Activated T-helper 1 cell treated with anti-CD3 and anti-CD28 coated beads, Interleukin-12 subunit alpha, Interleukin-12 subunit beta, Interleukin-2, Interleukin-4 antibody, amounts not matched to agents 30 ng/mL and 10 ng/mL and 1 ng/mL, durations not matched to agents 14 hours and 24 hours and 36 hours (primary cell): ENCODE measurements around the gene ZNF69. TPM values are rescaled to one million over a fixed set of nuclear protein-coding genes. Genes with fewer than 3 reads are reported as not detected.
"Not testable (repeated sequence)": the region's sequence is repeated elsewhere in the genome, so short reads cannot be mapped to it uniquely, and the experiment has no call there.

Experiments
- DNase-seq: peaks from one replicate; pipeline ENCODE4 v3.0.0; 2021; ENCODE audit warnings: low spot score
- H3K27ac Mint-ChIP-seq: one replicate; pipeline ENCODE4 v1.8.0; 2021; ENCODE audit warnings: mild to moderate bottlenecking, mixed read lengths
- H3K27me3 Mint-ChIP-seq: one replicate; pipeline ENCODE4 v1.8.0; 2022; ENCODE audit warnings: mild to moderate bottlenecking, moderate library complexity, mixed read lengths; ENCODE audit not compliant: insufficient read depth
- H3K36me3 Mint-ChIP-seq: one replicate; pipeline ENCODE4 v1.8.0; 2021; ENCODE audit warnings: low read depth, mixed read lengths
- H3K4me1 Mint-ChIP-seq: one replicate; pipeline ENCODE4 v1.8.0; 2021; ENCODE audit warnings: low read depth, mixed read lengths
- H3K4me3 Mint-ChIP-seq: one replicate; pipeline ENCODE4 v1.8.0; 2021; ENCODE audit warnings: mild to moderate bottlenecking, moderate library complexity, mixed read lengths
- H3K9me3 Mint-ChIP-seq: one replicate; pipeline ENCODE4 v1.8.0; 2021; ENCODE audit warnings: mixed read lengths
- intact Hi-C: fragments of 100-400 bp; cut with micrococcal nuclease; formaldehyde crosslinking; loops from one replicate; pipeline ENCODE4 v1.15.1; 2024
- total RNA-seq: library from RNA; stranded (reverse); gene quantifications from 2 replicates; pipeline ENCODE4 v1.2.3, GENCODE V29; 2022

Gene ZNF69
- total RNA-seq, 1 donor from 2014 or later, result 0.16 TPM

- H3K9me3 Mint-ChIP-seq, result peaks cover 58% of the 10 kb centered on the region
- H3K4me3 Mint-ChIP-seq, result no peak overlapping the region
- no peaks in the 10 kb centered on the region for H3K4me1 Mint-ChIP-seq
- no peak overlapping the region for H3K27ac Mint-ChIP-seq
- no peaks in the 10 kb centered on the region for H3K27me3 Mint-ChIP-seq
- peaks cover 14% of the 10 kb centered on the region for H3K36me3 Mint-ChIP-seq
- no peak for DNase-seq
- intact Hi-C loops, result no loop called here
Observed at GRCh38 chr19:11872624-11873023, 15.0 kb upstream of the ZNF69 start.

DNA sequence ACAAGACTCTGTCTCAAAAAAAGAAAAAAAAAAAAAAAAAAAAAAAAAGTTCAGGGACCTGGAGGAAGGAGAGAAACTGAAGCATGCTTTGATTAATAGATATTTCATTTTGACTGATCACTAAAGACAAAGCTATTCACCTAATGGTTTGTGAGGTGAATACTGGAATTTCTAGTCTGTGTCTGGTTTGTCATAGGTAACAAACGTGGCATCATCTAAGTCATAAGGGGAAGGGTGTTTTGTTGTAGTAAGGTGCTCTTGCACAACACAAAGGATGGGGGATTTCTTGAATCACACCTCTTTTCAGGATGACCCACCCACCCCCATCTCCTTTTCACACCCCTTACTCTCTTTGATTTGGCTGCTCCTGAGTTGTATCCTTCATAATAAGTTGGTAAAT lies 13.8 kb upstream of the ZNF69 start:
- H3K9me3 Mint-ChIP-seq, result peaks cover 47% of the 10 kb centered on the region
- no peak overlapping the region for H3K4me3 Mint-ChIP-seq
- intact Hi-C loops, result no loop called here
- H3K4me1 Mint-ChIP-seq, result no peaks in the 10 kb centered on the region
- peaks cover 4% of the 10 kb centered on the region for H3K36me3 Mint-ChIP-seq
- DNase-seq, result no peak
- H3K27ac Mint-ChIP-seq, result no peak overlapping the region
- H3K27me3 Mint-ChIP-seq, result no peaks in the 10 kb centered on the region

DNA sequence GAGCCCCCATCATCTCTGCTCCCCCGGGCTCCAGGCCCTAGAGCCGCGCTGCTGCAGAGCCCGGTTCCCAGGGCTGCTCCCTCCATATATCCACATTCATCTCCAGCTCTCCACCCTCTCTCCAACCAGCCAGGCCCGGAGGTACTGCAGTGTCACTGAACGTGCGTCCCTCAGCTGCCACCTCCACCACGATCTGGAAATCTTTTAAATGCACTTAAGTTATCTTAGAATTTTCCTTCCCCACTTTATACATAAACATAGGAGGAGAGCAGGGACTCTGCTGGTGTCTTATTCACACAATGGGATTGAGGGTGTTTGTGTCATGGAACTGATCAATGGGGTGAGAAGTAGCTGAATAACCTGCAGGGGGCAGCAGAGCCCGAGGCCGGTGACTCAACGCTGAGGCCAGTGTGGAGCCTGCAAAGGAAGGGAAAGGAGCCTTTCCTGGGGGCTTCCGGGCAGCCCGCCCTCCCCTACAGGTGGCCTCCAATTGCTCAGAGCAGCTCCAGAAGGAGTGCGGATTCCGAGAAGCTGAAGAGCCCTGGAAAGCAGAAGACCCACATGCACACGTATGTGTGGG lies 7.8 kb upstream of the ZNF69 start:
- H3K27me3 Mint-ChIP-seq, H3K4me1 Mint-ChIP-seq, H3K27ac Mint-ChIP-seq, H3K36me3 Mint-ChIP-seq, DNase-seq, H3K4me3 Mint-ChIP-seq: not testable (repeated sequence)
- H3K9me3 Mint-ChIP-seq, result peaks cover 16% of the 10 kb centered on the region
- intact Hi-C loops, result loop anchor here (5.0 kb wide), 1 partner anchor 178 kb away; no protein-coding TSS in a partner anchor

GRCh38 chr19:11880598-11880997 lies 7.0 kb upstream of the ZNF69 start:
- Mint-ChIP-seq H3K9me3 (peaks cover 13% of the 10 kb centered on the region), H3K4me1 (peaks cover 4% of the 10 kb centered on the region), H3K36me3 (no peaks in the 10 kb centered on the region), H3K4me3 (no peak overlapping the region), H3K27me3 (no peaks in the 10 kb centered on the region), H3K27ac (no peak overlapping the region)
- intact Hi-C loops, result loop anchor here (5.0 kb wide), 1 partner anchor 177 kb away; no protein-coding TSS in a partner anchor
- DNase-seq, result no peak

DNA sequence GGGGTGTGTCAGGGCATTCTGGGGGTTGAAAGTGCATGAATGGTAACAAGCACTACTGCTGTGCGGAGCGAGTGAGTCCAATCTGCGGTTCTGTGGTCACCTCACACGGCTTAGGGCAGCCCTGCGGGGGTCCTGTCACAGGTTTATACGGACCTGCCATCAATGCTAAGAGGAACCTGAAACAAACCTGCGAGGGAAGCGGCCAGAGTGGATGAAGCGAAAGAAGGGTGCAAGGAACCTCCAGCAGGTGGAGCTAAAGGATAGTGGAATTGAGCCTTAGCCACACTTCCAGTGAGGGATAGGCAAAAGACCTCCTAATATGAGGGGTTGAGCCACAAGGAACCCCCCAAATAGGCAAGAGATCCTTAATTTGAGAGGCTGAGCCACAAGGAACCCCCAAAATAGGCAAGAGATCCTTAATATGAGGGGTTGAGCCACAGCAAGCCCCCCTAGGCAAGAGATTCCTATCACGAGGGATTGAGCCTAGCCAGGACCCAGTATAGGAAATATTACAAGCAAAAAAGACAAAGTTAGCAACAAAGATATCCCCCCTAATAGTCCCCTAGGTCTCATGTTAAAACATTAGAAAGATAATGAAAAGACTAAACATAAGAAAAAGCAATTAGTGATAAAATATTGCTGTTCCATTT lies 6.3 kb upstream of the ZNF69 start:
- no peak overlapping the region for H3K27ac Mint-ChIP-seq
- intact Hi-C loops, result loop anchor here (1.0 to 5.0 kb wide), 5 partner anchors 42 to 260 kb away; no protein-coding TSS in a partner anchor
- H3K27me3 Mint-ChIP-seq, result no peaks in the 10 kb centered on the region
- peaks cover under 1% of the 10 kb centered on the region for H3K36me3 Mint-ChIP-seq
- DNase-seq, result peak; percentile 43
- peaks cover 11% of the 10 kb centered on the region for H3K9me3 Mint-ChIP-seq
- peaks cover 4% of the 10 kb centered on the region for H3K4me1 Mint-ChIP-seq
- no peak overlapping the region for H3K4me3 Mint-ChIP-seq

- Mint-ChIP-seq H3K36me3 (peaks cover 4% of the 10 kb centered on the region), H3K27ac (no peak overlapping the region), H3K9me3 (peaks cover 12% of the 10 kb centered on the region), H3K4me3 (no peak overlapping the region), H3K4me1 (peaks cover 7% of the 10 kb centered on the region), H3K27me3 (no peaks in the 10 kb centered on the region)
- no peak for DNase-seq
- intact Hi-C loops, result loop anchor here (5.0 kb wide), 1 partner anchor 175 kb away; no protein-coding TSS in a partner anchor
Observed at GRCh38 chr19:11882606-11883005, 5.0 kb upstream of the ZNF69 start.

GRCh38 chr19:11887234-11887610 lies 360 bp upstream of the ZNF69 start:
- intact Hi-C loops, result no loop called here
- DNase-seq, result no peak
- Mint-ChIP-seq H3K4me1 (peaks cover 20% of the 10 kb centered on the region), H3K36me3 (peaks cover 4% of the 10 kb centered on the region), H3K9me3 (peaks cover 5% of the 10 kb centered on the region), H3K4me3 (peak overlapping the region; percentile 84), H3K27ac (no peak overlapping the region), H3K27me3 (no peaks in the 10 kb centered on the region)

GRCh38 chr19:11889901-11890300 lies 2.3 kb downstream of the ZNF69 start:
- Mint-ChIP-seq H3K4me1 (peaks cover 20% of the 10 kb centered on the region), H3K9me3 (peaks cover 20% of the 10 kb centered on the region)
- H3K27ac Mint-ChIP-seq, intact Hi-C loops, DNase-seq, H3K4me3 Mint-ChIP-seq, H3K27me3 Mint-ChIP-seq, H3K36me3 Mint-ChIP-seq: not testable (repeated sequence)

GRCh38 chr19:11890634-11891033 lies 3.1 kb downstream of the ZNF69 start:
- Mint-ChIP-seq H3K36me3 (peaks cover 6% of the 10 kb centered on the region), H3K4me3 (no peak overlapping the region), H3K27ac (no peak overlapping the region), H3K27me3 (no peaks in the 10 kb centered on the region), H3K9me3 (peaks cover 25% of the 10 kb centered on the region), H3K4me1 (peaks cover 20% of the 10 kb centered on the region)
- intact Hi-C loops, result no loop called here
- no peak for DNase-seq

- DNase-seq, result no peak
- Mint-ChIP-seq H3K36me3 (peaks cover 3% of the 10 kb centered on the region), H3K4me3 (no peak overlapping the region), H3K4me1 (no peaks in the 10 kb centered on the region), H3K9me3 (peaks cover 35% of the 10 kb centered on the region), H3K27ac (no peak overlapping the region), H3K27me3 (no peaks in the 10 kb centered on the region)
- intact Hi-C loops, result no loop called here
Observed at GRCh38 chr19:11894851-11895250, 7.3 kb downstream of the ZNF69 start.

- no peaks in the 10 kb centered on the region for H3K4me1 Mint-ChIP-seq
- H3K4me3 Mint-ChIP-seq, result no peak overlapping the region
- no peak overlapping the region for H3K27ac Mint-ChIP-seq
- H3K36me3 Mint-ChIP-seq, result peaks cover 7% of the 10 kb centered on the region
- peaks cover 69% of the 10 kb centered on the region for H3K9me3 Mint-ChIP-seq
- intact Hi-C loops, result no loop called here
- no peak for DNase-seq
- no peaks in the 10 kb centered on the region for H3K27me3 Mint-ChIP-seq
Observed at GRCh38 chr19:11902228-11902627, 14.6 kb downstream of the ZNF69 start.

GRCh38 chr19:11905928-11906327 lies 18.3 kb downstream of the ZNF69 start:
- Mint-ChIP-seq H3K4me3 (no peak overlapping the region), H3K4me1 (no peaks in the 10 kb centered on the region), H3K36me3 (peaks cover 5% of the 10 kb centered on the region), H3K9me3 (peaks cover 77% of the 10 kb centered on the region), H3K27ac (no peak overlapping the region), H3K27me3 (no peaks in the 10 kb centered on the region)
- DNase-seq, result no peak
- intact Hi-C loops, result no loop called here

DNA sequence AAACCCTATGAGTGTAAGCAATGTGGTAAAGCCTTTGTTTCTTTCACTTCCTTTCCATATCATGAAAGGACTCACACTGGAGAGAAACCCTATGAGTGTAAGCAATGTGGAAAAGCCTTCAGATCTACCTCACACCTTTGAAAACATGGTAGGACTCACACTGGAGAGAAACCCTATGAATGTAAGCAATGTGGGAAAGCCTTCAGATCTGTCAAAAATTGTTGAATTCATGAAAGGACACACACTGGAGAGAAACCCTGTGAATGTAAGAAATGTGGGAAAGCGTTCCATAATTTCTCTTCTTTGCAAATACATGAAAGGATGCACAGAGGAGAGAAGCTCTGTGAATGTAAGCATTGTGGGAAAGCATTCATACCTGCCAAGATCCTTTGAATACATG lies 24.4 kb downstream of the ZNF69 start:
- intact Hi-C loops, DNase-seq, H3K27ac Mint-ChIP-seq, H3K4me1 Mint-ChIP-seq, H3K27me3 Mint-ChIP-seq, H3K36me3 Mint-ChIP-seq, H3K4me3 Mint-ChIP-seq: not testable (repeated sequence)
- H3K9me3 Mint-ChIP-seq, result peaks cover 56% of the 10 kb centered on the region
